HepG2 (cell line): ENCODE results near the gene SPDYE16. TPM values are rescaled to one million over a fixed set of nuclear protein-coding genes. Genes with fewer than 3 reads are reported as not detected.

Experiments used
- ASH2L ChIP-seq: fragments of 300-600, 200-600 bp; sonication (generic); IDR thresholded peaks from 2 replicates; pipeline ENCODE4 v1.7.0; 2017; ENCODE audit warnings: low read depth, mild to moderate bottlenecking, moderate library complexity, mixed read lengths, low read length; ENCODE audit not compliant: insufficient read length
- ATF4 ChIP-seq, 2 experiments: fragments of 450-650 bp in 1 of 2; sonication (generic) in 1 of 2; formaldehyde crosslinking; IDR thresholded peaks; 2 replicates each; pipeline versions ENCODE4 v1.5.0 to v1.8.0; 2020 to 2022; ENCODE audit warnings: mild to moderate bottlenecking in 1 of 2, missing genetic modification reagents in 1 of 2
- BCL6 ChIP-seq: IDR thresholded peaks from 2 replicates; pipeline ENCODE4 v1.6.1; 2016; ENCODE audit warnings: missing genetic modification reagents, missing compliant biosample characterization
- GABPA ChIP-seq, 2 experiments: IDR thresholded peaks; 2 replicates each; pipeline ENCODE4 v1.6.1; 2011 to 2016; ENCODE audit warnings: low read depth in 2 of 2, low read length in 1 of 2, missing biosample characterization in 1 of 2, missing genetic modification characterization in 1 of 2
- GABPB1 ChIP-seq: IDR thresholded peaks from 2 replicates; pipeline ENCODE4 v1.6.1; 2016; ENCODE audit warnings: mild to moderate bottlenecking, missing genetic modification reagents, moderate library complexity, missing compliant biosample characterization
- HMGXB4 ChIP-seq, 2 experiments: sonication (generic) in 1 of 2; formaldehyde crosslinking in 1 of 2; IDR thresholded peaks; 2 replicates each; pipeline versions ENCODE4 v1.4.0 to v1.6.1; 2018 to 2020; ENCODE audit warnings: missing genetic modification reagents in 2 of 2, borderline replicate concordance in 1 of 2, low read depth in 1 of 2, mild to moderate bottlenecking in 1 of 2, missing biosample characterization in 1 of 2
- HOXA7 ChIP-seq: sonication (generic); formaldehyde crosslinking; IDR thresholded peaks from 2 replicates; pipeline ENCODE4 v1.8.1; 2022; ENCODE audit warnings: mild to moderate bottlenecking, missing genetic modification reagents, moderate library complexity
- IRF2 ChIP-seq: IDR thresholded peaks from 2 replicates; pipeline ENCODE4 v1.6.1; 2018; ENCODE audit warnings: missing genetic modification reagents, missing compliant biosample characterization
- PHF20 ChIP-seq: sonication (generic); formaldehyde crosslinking; IDR thresholded peaks from 2 replicates; pipeline ENCODE4 v1.5.0; 2020; ENCODE audit warnings: mild to moderate bottlenecking, missing genetic modification reagents
- RCOR2 ChIP-seq: IDR thresholded peaks from 2 replicates; pipeline ENCODE4 v1.6.1; 2016; ENCODE audit warnings: missing biosample characterization, missing genetic modification reagents
- REPIN1 ChIP-seq: sonication (generic); formaldehyde crosslinking; IDR thresholded peaks from 2 replicates; pipeline ENCODE4 v1.8.0; 2022; ENCODE audit warnings: missing genetic modification reagents, low read depth, mild to moderate bottlenecking, borderline replicate concordance
- SAP130 ChIP-seq: IDR thresholded peaks from 2 replicates; pipeline ENCODE4 v1.6.1; 2016; ENCODE audit warnings: low read depth
- SATB2 ChIP-seq: sonication (generic); formaldehyde crosslinking; IDR thresholded peaks from 2 replicates; pipeline ENCODE4 v1.5.0; 2020; ENCODE audit warnings: missing genetic modification reagents
- TFDP2 ChIP-seq: sonication (generic); formaldehyde crosslinking; IDR thresholded peaks from 2 replicates; pipeline ENCODE4 v1.4.0; 2020; ENCODE audit warnings: missing genetic modification reagents
- ZNF335 ChIP-seq: sonication (generic); formaldehyde crosslinking; IDR thresholded peaks from 2 replicates; pipeline ENCODE4 v1.4.0; 2020; ENCODE audit warnings: missing genetic modification reagents
- ZNF34 ChIP-seq: sonication (generic); formaldehyde crosslinking; IDR thresholded peaks from 2 replicates; pipeline ENCODE4 v1.4.0; 2020; ENCODE audit warnings: mild to moderate bottlenecking, missing genetic modification reagents, borderline replicate concordance
- ZNF598 ChIP-seq: sonication (generic); formaldehyde crosslinking; IDR thresholded peaks from 2 replicates; pipeline ENCODE4 v1.5.1; 2020; ENCODE audit warnings: mild to moderate bottlenecking, missing genetic modification reagents, borderline replicate concordance
- ZNF639 ChIP-seq: conservative IDR thresholded peaks from 2 replicates; pipeline ENCODE4 v1.6.1; 2018; ENCODE audit warnings: missing genetic modification reagents
- ZSCAN22 ChIP-seq: sonication (generic); formaldehyde crosslinking; IDR thresholded peaks from 2 replicates; pipeline ENCODE4 v1.4.0; 2020; ENCODE audit warnings: mild to moderate bottlenecking, missing genetic modification reagents
- polyA plus RNA-seq, 8 experiments: library from polyadenylated mRNA; depleted of rRNA in 3 of 8; stranded (reverse) in 7 of 8; unstranded in 1 of 8; fragments of >200 nt; fragmentation: Illumina TruSeq in 4 of 8; extraction: Trizol in 4 of 8; gene quantifications; 2 replicates each; pipeline versions ENCODE4 v1.2.1 to v1.2.3, GENCODE V29; 2011 to 2016; ENCODE audit warnings: low read depth in 4 of 8, missing spikeins in 1 of 8, mixed read lengths in 1 of 8; ENCODE audit not compliant: insufficient read depth in 1 of 8
- total RNA-seq, 5 experiments: library from RNA; depleted of rRNA; stranded (reverse); fragments of >200 nt; fragmentation: Illumina TruSeq; extraction: Trizol; gene quantifications; 2 replicates each; pipeline ENCODE4 v1.2.3, GENCODE V29; 2016; ENCODE audit warnings: low read depth in 1 of 5

Gene SPDYE16
- total and polyA plus RNA-seq, 2 of the 13 experiments (the other 11 are each of a cell fraction or from before 2014, with no cell fraction given), result 0.11 TPM; not detected in 1

GRCh38 chr7:76549025-76549854 is 6.1 kb upstream of the SPDYE16 start (continued):
- TF ChIP-seq TFDP2 (CRISPR knock-in tag), result peak; percentile 60; the same call in 1 of the 2 replicates
- TF ChIP-seq GABPB1 (CRISPR knock-in tag), result peak; percentile 94
- peak; percentile 54; the same call in 1 of the 2 replicates for TF ChIP-seq ZNF598 (CRISPR knock-in tag)
- TF ChIP-seq IRF2 (CRISPR knock-in tag), result peak; percentile 51; the same call in 1 of the 2 replicates
- TF ChIP-seq HOXA7 (CRISPR knock-in tag), result 0 out of 2 replicates have a peak, but pooled peaks have one; percentile 31
- peak; percentile 64 for TF ChIP-seq GABPA (IDR thresholded peaks at IDR 0.05; ENCODE audit: low read depth, low read length)
- TF ChIP-seq GABPA (CRISPR knock-in tag; IDR thresholded peaks at IDR 0.05; ENCODE audit: low read depth), result peak; percentile 90
- 0 out of 2 replicates have a peak, but pooled peaks have one; percentile 66 for TF ChIP-seq SATB2 (CRISPR knock-in tag)
- peak in 1 of 2 experiments; percentile 60; a peak in 1 of 4 replicates for TF ChIP-seq ATF4 (CRISPR knock-in tag; IDR thresholded peaks at IDR 0.05)
- peak; percentile 55; the same call in 1 of the 2 replicates for TF ChIP-seq RCOR2 (CRISPR knock-in tag)
- TF ChIP-seq HMGXB4 (CRISPR knock-in tag; IDR thresholded peaks at IDR 0.05; ENCODE audit: borderline replicate concordance in 1 of 2, low read depth in 1 of 2), result peak; percentile 88 to 92
- TF ChIP-seq BCL6 (CRISPR knock-in tag), result peak; percentile 10; the same call in 1 of the 2 replicates
- peak; percentile 83 for TF ChIP-seq PHF20
- peak; percentile 45; the same call in 1 of the 2 replicates for TF ChIP-seq ZNF34 (CRISPR knock-in tag)
- TF ChIP-seq ZSCAN22 (CRISPR knock-in tag), result peak; percentile 70; the same call in 1 of the 2 replicates
- TF ChIP-seq REPIN1 (CRISPR knock-in tag), result peak; percentile 91
- TF ChIP-seq ZNF335, result peak; percentile 42; the same call in 1 of the 2 replicates
- TF ChIP-seq ZNF639 (CRISPR knock-in tag), result 0 out of 2 replicates have a peak, but pooled peaks have one; percentile 31
- TF ChIP-seq SAP130 (CRISPR knock-in tag), result peak; percentile 93
- TF ChIP-seq ASH2L, result peak; percentile 39
